CD4-positive, alpha-beta T cell treated with Interleukin-10 for 1 hour (primary cell): ENCODE results near the gene CCDC57.

Source experiments
- DNase-seq: peaks from one replicate; pipeline ENCODE4 v3.0.0-alpha.2; 2020

CCDC57 gene

GRCh38 chr17:82089723-82090548 is 122.7 kb downstream of the CCDC57 start:
- DNase-seq = no peak

DNA sequence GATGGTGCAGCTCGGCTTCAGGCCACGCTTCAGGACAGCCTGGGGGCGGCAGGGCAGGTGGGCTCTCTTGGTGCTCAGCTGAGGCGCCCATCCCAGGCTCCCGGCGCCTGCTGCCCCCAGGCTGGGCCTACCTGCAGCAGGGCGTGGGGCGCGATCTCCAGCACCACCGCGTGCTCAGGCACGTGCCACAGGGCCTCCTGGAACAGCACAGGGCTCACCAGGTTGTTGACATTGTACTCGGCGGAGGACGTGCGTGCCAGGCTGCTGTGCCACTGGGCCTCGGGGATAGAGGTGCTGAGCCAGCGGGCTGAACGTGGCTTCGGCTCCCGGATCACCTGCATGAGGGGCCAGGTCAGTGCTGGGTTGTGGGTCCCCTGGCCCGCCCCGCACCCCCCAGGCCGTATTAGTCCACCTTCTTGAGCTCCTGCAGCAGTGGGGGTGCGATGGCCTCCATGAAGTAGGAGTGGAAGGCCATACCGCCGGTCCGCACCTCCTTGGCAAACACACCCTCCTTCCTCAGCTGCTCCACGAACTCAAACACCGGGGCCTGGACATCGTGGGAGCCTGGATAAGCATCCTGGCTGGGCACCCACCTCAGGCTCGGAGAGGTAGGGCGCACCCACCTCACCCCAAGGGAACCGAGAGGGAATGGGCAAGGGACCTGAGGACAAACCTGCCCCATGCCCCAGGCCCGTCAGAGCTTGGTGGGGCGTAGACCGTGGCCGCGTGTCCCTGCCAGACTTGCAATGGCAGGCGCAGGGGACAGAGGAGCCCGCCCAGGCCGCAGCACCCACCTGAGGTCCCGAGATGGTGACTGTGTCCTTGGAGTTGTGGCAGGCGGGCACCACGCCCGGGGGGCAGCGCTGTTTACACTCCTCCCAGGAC is 123.6 kb downstream of the CCDC57 start:
- DNase-seq = no peak

- no peak for DNase-seq
Observed at GRCh38 chr17:82087961-82088837, 124.4 kb downstream of the CCDC57 start.

- DNase-seq = no peak
Observed at GRCh38 chr17:82086941-82087906, 125.4 kb downstream of the CCDC57 start.

DNA sequence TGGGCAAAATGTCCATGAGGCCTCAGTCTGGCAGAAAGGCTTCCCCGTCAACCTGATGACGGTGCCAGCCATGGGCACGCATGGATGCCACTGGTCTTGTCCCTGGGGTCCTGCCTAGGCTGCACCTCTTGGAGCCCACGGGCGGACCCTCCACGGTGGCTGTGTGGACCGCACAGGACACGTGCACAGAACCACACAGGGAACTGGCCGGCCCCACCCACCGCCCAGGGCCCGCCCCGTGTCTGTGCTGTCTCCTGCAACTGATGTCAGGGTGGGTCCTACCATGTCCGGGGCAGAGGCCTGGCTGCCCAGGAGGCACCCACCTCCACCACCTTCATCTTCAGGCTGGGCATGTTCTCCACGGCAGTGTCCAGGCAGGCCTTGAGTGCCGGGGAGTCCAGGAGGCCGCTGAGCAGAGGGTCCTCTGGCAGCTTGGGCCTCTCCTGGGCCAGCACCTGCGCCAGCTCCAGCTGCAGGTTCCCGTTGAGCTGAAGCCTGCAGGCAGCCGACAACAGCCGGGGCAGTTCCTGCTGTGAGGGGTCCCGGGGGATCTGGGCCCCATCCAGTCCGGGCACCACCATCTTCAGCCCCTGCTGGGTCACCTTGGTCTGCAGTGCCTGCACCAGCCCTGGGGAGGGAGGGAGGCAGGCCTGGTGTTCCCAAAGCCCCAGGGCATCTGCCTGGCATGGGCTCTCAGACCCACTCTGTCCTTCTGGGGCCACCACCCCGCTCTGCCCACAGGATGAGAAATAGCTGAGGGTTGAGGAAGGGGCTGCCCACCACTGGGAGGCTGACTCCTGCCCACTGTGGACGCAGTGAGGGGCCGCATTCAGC is 126.5 kb downstream of the CCDC57 start:
- DNase-seq = no peak

- no peak for DNase-seq
Observed at GRCh38 chr17:82085031-82085861, 127.4 kb downstream of the CCDC57 start.

GRCh38 chr17:82084373-82085030 is 128.1 kb downstream of the CCDC57 start:
- DNase-seq = no peak

DNA sequence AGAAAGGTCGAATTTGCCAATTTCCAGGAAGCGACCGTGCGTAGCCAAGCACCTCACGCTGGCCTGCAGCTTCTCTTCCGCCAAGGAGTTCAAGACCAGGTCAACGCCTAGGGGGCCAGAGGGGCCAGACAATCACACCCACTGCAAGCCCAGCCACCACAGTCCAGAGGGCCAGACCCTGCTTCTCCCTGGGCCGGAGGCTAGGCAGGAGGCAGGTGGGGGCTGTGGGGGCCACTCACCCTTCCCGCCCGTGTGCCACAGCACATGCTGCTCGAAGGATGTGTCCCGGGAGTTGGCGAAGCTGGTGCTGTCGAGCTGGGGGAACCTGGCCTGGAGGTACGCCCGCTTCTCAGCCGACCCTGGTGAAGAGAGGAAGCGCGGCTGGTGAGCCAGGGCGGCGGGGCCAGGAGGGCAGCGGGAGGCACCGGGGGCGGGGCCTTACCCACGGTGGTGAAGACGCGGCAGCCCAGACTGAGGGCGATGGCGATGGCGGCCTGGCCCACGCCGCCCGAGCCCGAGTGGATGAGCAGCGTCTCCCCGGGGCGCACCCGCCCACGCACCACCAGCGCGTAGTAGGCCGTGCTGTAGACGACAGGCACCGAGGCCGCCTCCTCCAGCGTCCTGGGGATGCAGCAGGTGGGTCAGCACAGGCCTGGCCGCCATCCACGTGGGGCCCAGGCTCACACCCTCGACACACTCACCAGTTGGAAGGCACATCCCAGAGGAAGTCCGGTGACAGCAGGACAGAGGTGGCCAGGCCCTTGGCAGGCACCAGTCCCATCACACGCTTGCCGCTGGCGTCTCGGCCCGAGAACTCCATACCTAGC is 128.9 kb downstream of the CCDC57 start:
- DNase-seq = no peak

- no peak for DNase-seq
Observed at GRCh38 chr17:82083009-82083408, 129.6 kb downstream of the CCDC57 start.

DNA sequence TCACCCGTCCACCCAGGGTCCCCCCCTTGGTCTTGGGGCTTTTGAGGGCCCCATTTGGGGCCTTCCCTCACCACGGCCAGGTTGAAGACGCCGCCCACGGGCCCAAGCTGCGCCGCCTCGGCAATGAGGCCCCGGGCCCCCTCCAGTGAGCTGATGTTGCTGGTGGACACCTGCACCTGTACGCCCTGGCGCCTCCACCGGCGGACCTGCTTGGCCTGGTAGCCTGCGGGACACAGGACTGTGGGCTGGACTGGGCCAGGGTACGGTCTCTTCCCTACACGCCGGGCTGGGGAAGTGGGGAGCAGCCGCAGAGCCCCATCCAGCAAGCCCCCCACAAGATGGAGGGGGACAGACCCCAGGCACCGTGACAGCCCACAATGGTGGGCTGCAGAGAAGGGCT is 130.2 kb downstream of the CCDC57 start:
- no peak for DNase-seq

DNA sequence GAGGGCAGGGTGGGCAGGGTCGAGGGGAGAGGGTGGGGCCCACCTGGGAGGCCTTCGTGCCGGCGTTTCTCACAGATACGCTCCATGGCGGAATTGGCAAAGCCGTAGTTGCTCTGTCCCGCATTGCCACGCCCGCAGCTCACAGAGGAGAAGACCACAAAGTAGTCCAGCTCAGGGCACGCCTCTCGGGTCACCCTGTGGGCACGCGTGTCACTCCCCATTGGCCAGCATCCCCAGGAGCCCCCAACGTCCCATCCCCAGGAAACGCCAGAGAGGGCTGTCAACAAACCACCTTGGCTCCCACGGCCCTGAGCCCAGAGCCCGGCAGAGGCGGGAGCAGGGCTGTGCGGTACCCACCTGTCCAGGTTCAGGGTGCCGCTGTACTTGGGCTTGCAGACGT is 130.7 kb downstream of the CCDC57 start:
- no peak for DNase-seq

- DNase-seq = no peak
Observed at GRCh38 chr17:82081546-82081945, 131.1 kb downstream of the CCDC57 start.

DNA sequence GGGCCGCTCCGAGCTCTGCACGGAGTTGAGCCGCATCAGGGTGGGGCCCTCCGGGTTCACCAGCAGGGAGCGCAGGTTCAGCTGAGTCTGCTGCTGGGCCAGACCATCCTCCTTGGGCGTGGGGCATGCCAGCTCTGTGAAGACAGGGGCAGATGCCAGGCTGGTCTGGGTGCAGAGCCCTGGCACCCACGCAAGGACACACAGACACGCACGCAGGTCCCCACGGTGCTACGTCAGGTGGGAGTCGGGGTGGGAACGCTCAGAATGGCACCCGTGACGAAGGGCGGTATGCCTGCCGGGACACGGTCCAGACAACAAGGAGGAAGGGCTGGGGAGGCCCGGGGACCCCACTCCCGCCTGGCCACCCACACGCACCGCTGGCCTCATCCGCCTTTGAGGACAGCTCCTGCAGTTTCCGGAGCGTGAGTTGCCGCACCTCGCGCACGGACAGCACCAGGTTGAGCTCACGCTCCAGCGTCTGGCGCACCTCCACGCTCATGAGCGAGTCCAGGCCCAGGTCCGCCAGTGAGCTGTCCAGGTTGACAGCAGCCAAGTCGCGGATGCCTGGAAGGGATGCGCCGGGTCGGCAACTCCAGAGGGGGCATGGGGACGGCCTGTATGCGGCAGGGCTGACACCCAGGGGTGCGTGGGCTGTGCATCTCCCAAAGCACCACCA is 131.7 kb downstream of the CCDC57 start:
- no peak for DNase-seq

GRCh38 chr17:82080048-82080788 is 132.4 kb downstream of the CCDC57 start:
- DNase-seq = no peak

DNA sequence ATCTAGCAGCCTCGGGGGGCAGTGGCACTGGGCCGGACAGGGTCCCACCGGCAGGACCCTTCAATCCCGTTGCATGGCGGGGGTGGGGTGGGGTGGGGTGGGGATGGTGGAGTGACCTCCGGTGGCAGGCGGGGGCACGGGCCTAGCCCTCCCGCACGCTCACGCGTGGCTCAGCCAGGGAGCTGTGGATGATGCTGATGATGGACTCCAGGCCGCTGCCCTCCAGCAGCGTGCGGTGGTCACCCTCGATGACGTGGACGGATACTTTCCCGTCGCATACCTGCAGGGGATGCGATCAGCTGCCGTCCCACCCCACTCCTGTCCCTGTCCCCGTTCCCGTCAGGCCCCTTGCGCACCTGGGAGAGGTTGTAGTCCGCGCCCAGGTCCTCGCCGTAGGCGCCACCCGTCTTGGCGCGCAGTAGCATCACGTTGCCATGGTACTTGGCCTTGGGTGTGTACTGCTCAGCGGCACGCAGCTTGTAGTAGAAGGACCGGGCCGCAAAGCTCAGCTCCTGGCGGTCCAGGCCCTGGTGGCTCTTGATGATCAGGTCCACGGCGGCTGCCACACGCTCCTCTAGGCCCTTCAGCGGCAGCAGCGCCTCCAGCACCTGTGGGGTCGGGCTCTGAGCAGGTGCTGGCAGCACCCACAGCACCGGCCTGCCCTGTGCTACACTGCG is 133.5 kb downstream of the CCDC57 start:
- no peak for DNase-seq

GRCh38 chr17:82078433-82078832 is 134.2 kb downstream of the CCDC57 start:
- DNase-seq = no peak
